Kidney (tissue), 14 donors: ENCODE results near the gene PTPRF. TPM values are rescaled to one million over a fixed set of nuclear protein-coding genes. Genes with fewer than 3 reads are reported as not detected.

ENCODE experiments used
- DNase-seq, 5 donors: peaks; one replicate each; pipeline ENCODE4 v3.0.0-alpha.2; 2013 to 2020
- FAIRE-seq: peaks from 2 replicates; lab custom pipeline; 2012; peaks lifted over from hg19 to GRCh38; lab: Jason Lieb, UNC
- H3K27ac ChIP-seq, 2 donors: one replicate each; pipeline ENCODE4 v1.7.0; 2013; ENCODE audit warnings: low read depth in 2 of 2, low read length in 2 of 2, inconsistent platforms in 1 of 2
- H3K27me3 ChIP-seq: one replicate; pipeline ENCODE4 v1.7.1; 2013; ENCODE audit warnings: low read length, inconsistent platforms; ENCODE audit not compliant: control insufficient read depth, insufficient read depth
- H3K36me3 ChIP-seq, 3 donors: one replicate each; pipeline versions ENCODE4 v1.7.0 to v1.7.1; 2013; ENCODE audit warnings: low read length in 3 of 3, control low read depth in 1 of 3, inconsistent platforms in 1 of 3; ENCODE audit not compliant: insufficient read depth in 3 of 3, control insufficient read depth in 2 of 3
- H3K4me1 ChIP-seq, 3 donors: one replicate each; pipeline versions ENCODE4 v1.7.0 to v1.7.1; 2013; ENCODE audit warnings: low read length in 3 of 3, inconsistent platforms in 1 of 3, low read depth in 1 of 3; ENCODE audit not compliant: control insufficient read depth in 2 of 3, insufficient read depth in 2 of 3
- H3K4me3 ChIP-seq, 3 donors: one replicate each; pipeline versions ENCODE4 v1.7.0 to v1.8.1; 2013; ENCODE audit warnings: low read length in 3 of 3, control low read depth in 1 of 3, inconsistent platforms in 1 of 3
- H3K9ac ChIP-seq, 3 donors: one replicate each; pipeline versions ENCODE4 v1.7.0 to v1.7.1; 2013; ENCODE audit warnings: low read length in 3 of 3, control low read depth in 1 of 3, inconsistent platforms in 1 of 3
- H3K9me3 ChIP-seq, 3 donors: one replicate each; pipeline versions ENCODE4 v1.7.0 to v1.7.1; 2013; ENCODE audit warnings: low read length in 3 of 3, control low read depth in 1 of 3, inconsistent platforms in 1 of 3; ENCODE audit not compliant: control insufficient read depth in 2 of 3, insufficient read depth in 1 of 3
- intact Hi-C: fragments of 100-400 bp; cut with DNase I; formaldehyde crosslinking; loops from one replicate; pipeline ENCODE4 v1.11.1; 2022
- polyA plus RNA-seq: library from polyadenylated mRNA; stranded (reverse); fragments of 350-450 nt; fragmentation: Illumina TruSeq; extraction: RNeasy Lipid Tissue Mini Kit (QIAGEN cat#74804); gene quantifications from one replicate; pipeline ENCODE4 v1.2.3, GENCODE V29; 2014; ENCODE audit warnings: low read depth, low replicate concordance; ENCODE audit not compliant: insufficient read depth
- total RNA-seq: library from RNA; stranded (reverse); fragmentation: NEBNext Ultra II Directional; extraction: Animal tissue kit (Norgen Biotek cat#: 25700); gene quantifications from one replicate; pipeline ENCODE4 v1.2.1, GENCODE V29; 2021
- TF ChIP-seq, protein P1 (sequence below): IDR thresholded peaks from 3 replicates; pipeline ENCODE4 v1.5.1; 2012; ENCODE audit warnings: mild to moderate bottlenecking, moderate library complexity, borderline replicate concordance; ENCODE audit not compliant: insufficient read depth; ENCODE audit errors: extremely low read depth
- donor health status: control.
- donor health status: control.
- donor health status: control.
- donor health status: control.
- donor health status: control.
- donor health status: DM: yes; HTN: yes; CAD: no.
- donor health status: Normal renal cell carcinoma (clear cell type).

PTPRF gene
- total and polyA plus RNA-seq, 2 donors from 2014 or later, result 39.5 to 197 TPM

DNA sequence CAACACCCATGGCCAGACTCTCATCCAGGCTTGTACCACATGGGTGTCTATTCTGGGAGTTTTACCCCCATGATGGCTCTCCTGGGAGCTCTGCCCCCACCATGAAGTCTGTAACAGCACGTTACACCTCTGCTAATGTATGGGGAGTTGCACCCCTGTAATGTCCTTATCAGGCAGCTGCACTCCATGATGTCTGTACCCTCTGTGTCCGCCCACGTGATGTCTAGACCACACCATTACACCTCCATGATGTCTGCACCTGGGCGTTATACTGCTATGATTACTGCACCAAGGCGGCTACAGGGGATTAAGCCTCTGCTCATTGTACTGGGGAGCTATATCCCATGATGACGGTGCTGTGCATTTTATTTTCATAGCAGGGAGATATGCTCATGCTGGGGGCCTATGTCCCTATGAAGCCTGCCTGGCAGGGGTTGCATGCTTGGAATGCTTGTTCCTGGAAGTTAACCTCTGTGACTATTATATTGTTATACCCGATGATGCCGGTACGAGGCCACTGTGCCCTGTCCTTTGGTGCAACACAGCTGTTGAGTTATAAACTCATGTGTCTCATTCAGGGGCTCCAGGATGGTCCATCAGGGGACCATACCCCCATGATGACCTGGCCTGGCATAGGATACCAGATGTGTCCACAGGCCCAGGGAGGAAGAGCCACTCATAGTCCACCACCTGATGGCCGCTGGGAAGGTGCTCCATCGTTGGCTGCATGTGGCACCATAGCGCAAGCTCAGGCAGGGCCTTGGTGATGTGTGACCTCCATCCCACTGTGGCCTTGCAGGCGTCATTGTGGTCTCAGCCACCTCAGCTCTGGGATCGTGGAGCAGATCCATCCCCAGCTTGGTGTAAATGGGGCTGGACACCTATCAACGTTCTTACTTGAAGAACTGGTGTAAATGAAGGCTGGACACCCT lies 12.1 kb downstream of the PTPRF start:
- H3K4me1 ChIP-seq, result peaks cover 0 to 37% (median 35%) of the 10 kb centered on the region in 3 donors
- FAIRE-seq (no peak), DNase-seq (peak in 1 of 5 donors; percentile 57)
- TF ChIP-seq, protein P1, sequence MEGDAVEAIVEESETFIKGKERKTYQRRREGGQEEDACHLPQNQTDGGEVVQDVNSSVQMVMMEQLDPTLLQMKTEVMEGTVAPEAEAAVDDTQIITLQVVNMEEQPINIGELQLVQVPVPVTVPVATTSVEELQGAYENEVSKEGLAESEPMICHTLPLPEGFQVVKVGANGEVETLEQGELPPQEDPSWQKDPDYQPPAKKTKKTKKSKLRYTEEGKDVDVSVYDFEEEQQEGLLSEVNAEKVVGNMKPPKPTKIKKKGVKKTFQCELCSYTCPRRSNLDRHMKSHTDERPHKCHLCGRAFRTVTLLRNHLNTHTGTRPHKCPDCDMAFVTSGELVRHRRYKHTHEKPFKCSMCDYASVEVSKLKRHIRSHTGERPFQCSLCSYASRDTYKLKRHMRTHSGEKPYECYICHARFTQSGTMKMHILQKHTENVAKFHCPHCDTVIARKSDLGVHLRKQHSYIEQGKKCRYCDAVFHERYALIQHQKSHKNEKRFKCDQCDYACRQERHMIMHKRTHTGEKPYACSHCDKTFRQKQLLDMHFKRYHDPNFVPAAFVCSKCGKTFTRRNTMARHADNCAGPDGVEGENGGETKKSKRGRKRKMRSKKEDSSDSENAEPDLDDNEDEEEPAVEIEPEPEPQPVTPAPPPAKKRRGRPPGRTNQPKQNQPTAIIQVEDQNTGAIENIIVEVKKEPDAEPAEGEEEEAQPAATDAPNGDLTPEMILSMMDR, result no peak
- peak overlapping the region; percentile 1 to 68 for H3K27ac ChIP-seq
- no peaks in the 10 kb centered on the region for H3K27me3 ChIP-seq
- peaks cover 3 to 10% (median 4%) of the 10 kb centered on the region in 3 donors for H3K36me3 ChIP-seq
- H3K9me3 ChIP-seq, result no peaks in the 10 kb centered on the region
- intact Hi-C loops, result no loop called here
- H3K9ac ChIP-seq, result peak overlapping the region in 1 of 3 donors; percentile 52
- H3K4me3 ChIP-seq, result no peak overlapping the region

DNA sequence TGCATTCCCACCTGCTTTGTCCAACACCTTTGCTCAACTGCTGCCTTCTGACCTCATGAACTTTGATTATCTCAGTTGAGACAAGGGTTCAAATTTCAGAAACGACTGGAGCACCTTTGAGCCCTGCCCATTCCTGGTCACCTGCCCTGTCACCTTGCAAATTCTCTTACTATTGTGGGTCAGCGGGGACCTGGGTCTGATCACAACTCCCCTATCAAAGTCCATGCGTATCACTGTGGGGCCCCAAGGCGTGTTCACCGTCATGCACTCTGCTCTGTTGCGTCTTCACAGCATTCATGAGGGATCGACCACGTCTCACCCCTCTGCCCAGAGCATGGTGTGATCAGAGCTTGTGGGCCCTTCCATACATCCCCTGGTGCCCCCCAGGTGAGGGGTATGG lies 12.9 kb downstream of the PTPRF start:
- no peak overlapping the region for H3K9ac ChIP-seq
- H3K36me3 ChIP-seq, result peaks cover under 1 to 6% (median under 1%) of the 10 kb centered on the region in 3 donors
- H3K27me3 ChIP-seq, result no peaks in the 10 kb centered on the region
- peaks cover 0 to 40% (median 40%) of the 10 kb centered on the region in 3 donors for H3K4me1 ChIP-seq
- intact Hi-C loops, result no loop called here
- H3K27ac ChIP-seq, result no peak overlapping the region
- H3K9me3 ChIP-seq, result no peaks in the 10 kb centered on the region
- TF ChIP-seq, protein P1, result no peak
- DNase-seq, result peak in 1 of 5 donors; percentile 7
- no peak for FAIRE-seq
- no peak overlapping the region for H3K4me3 ChIP-seq

DNA sequence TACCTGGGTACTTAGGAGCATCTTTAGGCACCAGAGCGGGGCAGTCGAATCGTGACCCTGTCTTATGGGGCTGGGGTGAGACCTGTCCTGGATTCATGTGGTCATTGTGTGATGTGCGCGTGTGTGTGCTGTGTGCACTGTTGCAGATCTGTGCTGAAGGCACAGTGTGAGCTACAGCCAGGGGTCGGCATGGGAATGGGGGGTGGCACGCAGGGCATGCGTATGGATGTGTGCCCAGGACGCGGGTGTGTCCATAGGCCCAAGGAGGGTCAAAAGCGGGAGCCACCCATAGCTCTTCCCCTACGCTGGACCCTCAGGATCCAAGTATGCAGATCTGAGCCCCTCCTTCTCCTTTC lies 14.6 kb downstream of the PTPRF start:
- H3K9me3 ChIP-seq, result no peaks in the 10 kb centered on the region
- TF ChIP-seq, protein P1, result no peak
- H3K27me3 ChIP-seq, result no peaks in the 10 kb centered on the region
- peak in 1 of 5 donors; percentile 82 for DNase-seq
- H3K9ac ChIP-seq, result no peak overlapping the region
- H3K4me3 ChIP-seq, result peak overlapping the region in 1 of 3 donors; percentile 6
- intact Hi-C loops, result no loop called here
- FAIRE-seq, result no peak
- peaks cover 0 to 48% (median 48%) of the 10 kb centered on the region in 3 donors for H3K4me1 ChIP-seq
- no peaks in the 10 kb centered on the region for H3K36me3 ChIP-seq
- peak overlapping the region; percentile 44 to 83 for H3K27ac ChIP-seq
